Measurements from ENCODE around the gene OR11A1.
"Not testable (repeated sequence)": the region's sequence is repeated elsewhere in the genome, so short reads cannot be mapped to it uniquely, and the experiment has no call there.

OR11A1 gene

GRCh38 chr6:29465279-29465678 lies 8.4 kb upstream of the OR11A1 start:
- no peak overlapping the region for H3K4me3 ChIP-seq
- H3K36me3 ChIP-seq: no peaks in the 10 kb centered on the region
- TF ChIP-seq CTCF (IDR thresholded peaks at IDR 0.05): no peak
- no peaks in the 10 kb centered on the region for H3K4me1 ChIP-seq
- H3K27me3 ChIP-seq: no peaks in the 10 kb centered on the region
- no peak overlapping the region for H3K27ac ChIP-seq
- intact Hi-C loops (cut with DNase I; ENCODE audit: low total_unique reads): no loop called here
- no peaks in the 10 kb centered on the region for H3K9me3 ChIP-seq
- no peak for DNase-seq

- no peak for DNase-seq
- H3K9me3 ChIP-seq: no peaks in the 10 kb centered on the region
These were observed 5.2 kb upstream of the OR11A1 start for GRCh38 chr6:29462022-29462421.

GRCh38 chr6:29461021-29461814 lies 4.3 kb upstream of the OR11A1 start:
- Histone ChIP-seq H3K27ac (no peak overlapping the region), H3K4me1 (no peaks in the 10 kb centered on the region), H3K4me3 (no peak overlapping the region), H3K27me3 (no peaks in the 10 kb centered on the region), H3K36me3 (no peaks in the 10 kb centered on the region), H3K9me3 (no peaks in the 10 kb centered on the region)
- intact Hi-C loops (cut with DNase I; ENCODE audit: low total_unique reads): no loop called here
- DNase-seq: no peak
- no peak for TF ChIP-seq CTCF (IDR thresholded peaks at IDR 0.05)

More at GRCh38 chr6:29462022-29462421, 5.2 kb upstream of the OR11A1 start:
- intact Hi-C loops (cut with DNase I; ENCODE audit: low total_unique reads): no loop called here
- Histone ChIP-seq H3K4me3 (no peak overlapping the region), H3K27ac (no peak overlapping the region), H3K27me3 (no peaks in the 10 kb centered on the region), H3K36me3 (no peaks in the 10 kb centered on the region), H3K4me1 (no peaks in the 10 kb centered on the region)
- no peak for TF ChIP-seq CTCF (IDR thresholded peaks at IDR 0.05)

DNA sequence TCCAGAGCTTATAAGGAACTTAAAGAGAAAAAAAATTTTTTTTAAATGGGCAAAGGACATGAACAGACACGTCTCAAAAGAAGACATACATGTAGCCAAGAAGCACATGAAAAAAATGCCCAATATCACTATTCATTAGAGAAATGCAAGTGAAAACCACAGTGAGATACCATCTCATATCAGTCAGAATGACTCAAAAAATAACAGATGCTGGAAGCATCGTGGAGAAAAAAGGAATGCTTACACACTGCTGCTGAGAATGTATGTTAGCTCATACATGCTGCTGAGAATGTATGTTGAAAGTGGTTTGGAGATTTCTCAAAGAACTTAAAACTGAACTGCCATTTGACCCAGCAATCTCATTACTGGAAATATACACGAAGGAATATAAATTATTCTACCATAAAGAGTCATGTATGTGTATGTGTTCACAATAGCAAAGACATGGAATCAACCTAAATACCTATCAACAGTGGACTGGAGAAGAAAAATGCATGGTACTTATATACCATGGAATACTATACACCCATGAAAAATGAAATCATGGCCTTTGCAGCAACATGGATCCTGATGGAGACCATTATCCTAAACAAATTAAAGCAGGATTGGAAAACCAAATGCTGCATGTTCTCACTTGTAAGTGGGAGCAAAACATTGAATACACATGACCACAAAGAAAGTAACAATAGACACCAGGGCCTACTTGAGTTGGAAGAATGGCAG lies 5.2 kb downstream of the OR11A1 start:
- intact Hi-C loops (cut with DNase I; ENCODE audit: low total_unique reads): no loop called here
- no peaks in the 10 kb centered on the region for H3K27me3 ChIP-seq
- H3K36me3 ChIP-seq: no peaks in the 10 kb centered on the region
- no peak for TF ChIP-seq CTCF (IDR thresholded peaks at IDR 0.05)
- no peaks in the 10 kb centered on the region for H3K9me3 ChIP-seq
- H3K27ac ChIP-seq: no peak overlapping the region
- no peaks in the 10 kb centered on the region for H3K4me1 ChIP-seq
- no peak for DNase-seq
- H3K4me3 ChIP-seq: no peak overlapping the region

DNA sequence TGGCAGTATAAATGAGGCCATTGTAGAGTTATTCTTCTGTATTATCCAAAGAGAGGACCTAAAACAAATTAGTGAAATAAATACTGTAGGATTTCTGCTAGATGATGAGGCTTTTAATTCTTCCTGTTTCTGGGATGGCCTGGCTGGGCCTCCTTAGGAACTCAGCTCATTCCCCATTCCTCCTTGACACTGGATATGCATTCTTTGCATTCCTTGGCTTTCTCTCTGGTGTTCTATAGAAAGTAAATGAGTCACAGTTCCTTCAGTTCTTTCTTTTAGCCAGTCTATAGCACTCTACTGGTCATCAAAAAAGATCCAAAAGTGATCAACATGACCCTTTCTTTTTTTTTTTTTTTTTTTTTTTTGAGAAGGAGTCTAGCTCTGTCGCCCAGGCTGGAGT lies 9.2 kb downstream of the OR11A1 start:
- intact Hi-C loops (cut with DNase I; ENCODE audit: low total_unique reads): no loop called here
- H3K36me3 ChIP-seq: no peaks in the 10 kb centered on the region
- no peak overlapping the region for H3K27ac ChIP-seq
- H3K4me1 ChIP-seq: no peaks in the 10 kb centered on the region
- no peaks in the 10 kb centered on the region for H3K9me3 ChIP-seq
- H3K27me3 ChIP-seq: no peaks in the 10 kb centered on the region
- no peak overlapping the region for H3K4me3 ChIP-seq
- no peak for TF ChIP-seq CTCF (IDR thresholded peaks at IDR 0.05)
- DNase-seq: no peak

DNA sequence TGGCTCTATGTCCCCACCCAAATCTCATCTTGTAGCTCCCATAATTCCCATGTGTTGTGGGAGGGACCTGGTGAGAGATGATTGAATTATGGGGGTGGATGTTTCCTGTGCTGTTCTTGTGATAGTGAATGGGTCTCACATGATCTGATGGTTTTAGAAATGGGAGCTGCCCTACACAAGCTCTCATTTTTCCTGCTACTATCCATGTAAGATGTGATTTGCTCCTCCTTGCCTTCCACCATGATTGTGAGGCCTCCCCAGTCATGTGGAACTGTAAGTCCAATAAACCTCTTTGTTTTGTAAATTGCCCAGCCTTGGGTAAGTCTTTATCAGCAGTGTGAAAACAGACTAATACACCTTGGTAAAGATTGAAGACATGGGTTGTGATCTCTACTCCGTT lies 12.8 kb downstream of the OR11A1 start:
- H3K27me3 ChIP-seq; intact Hi-C loops (cut with DNase I; ENCODE audit: low total_unique reads); H3K27ac ChIP-seq; H3K4me1 ChIP-seq; DNase-seq; H3K4me3 ChIP-seq; H3K36me3 ChIP-seq; H3K9me3 ChIP-seq: not testable (repeated sequence)
